Measurements from ENCODE around the gene KLF12. TPM values are rescaled to one million over a fixed set of nuclear protein-coding genes. Genes with fewer than 3 reads are reported as not detected.

KLF12 gene
- total RNA-seq, 1 donor from 2014 or later, result 18.2 TPM

DNA sequence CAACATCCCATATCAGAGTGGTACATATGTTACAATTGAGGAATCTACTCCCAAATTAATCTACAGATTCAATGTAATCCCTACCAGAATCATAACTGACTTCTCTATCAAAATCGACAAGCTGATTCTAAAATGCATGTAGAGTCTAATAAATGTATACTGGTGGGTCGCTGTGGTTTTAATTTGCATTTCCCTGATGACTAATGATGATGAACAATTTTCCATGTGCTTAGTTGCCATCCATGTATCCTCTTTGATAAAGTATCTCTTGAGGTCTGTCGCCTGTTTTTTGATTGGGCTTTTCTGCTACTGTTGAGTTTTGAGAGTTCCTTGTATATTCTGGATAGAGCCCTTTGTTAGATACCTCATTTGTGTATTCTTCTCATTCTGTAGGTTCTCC is 43.8 kb downstream of the KLF12 start:
- intact Hi-C loops (cut with micrococcal nuclease), result no loop called here
- no peaks in the 10 kb centered on the region for H3K9me3 ChIP-seq (replicated peaks)
- no peaks in the 10 kb centered on the region for H3K27me3 ChIP-seq (ENCODE audit: low read depth)
- no peak overlapping the region for H3K27ac ChIP-seq (replicated peaks)
- peaks cover 57% of the 10 kb centered on the region for H3K4me1 ChIP-seq
- TF ChIP-seq, protein P1, sequence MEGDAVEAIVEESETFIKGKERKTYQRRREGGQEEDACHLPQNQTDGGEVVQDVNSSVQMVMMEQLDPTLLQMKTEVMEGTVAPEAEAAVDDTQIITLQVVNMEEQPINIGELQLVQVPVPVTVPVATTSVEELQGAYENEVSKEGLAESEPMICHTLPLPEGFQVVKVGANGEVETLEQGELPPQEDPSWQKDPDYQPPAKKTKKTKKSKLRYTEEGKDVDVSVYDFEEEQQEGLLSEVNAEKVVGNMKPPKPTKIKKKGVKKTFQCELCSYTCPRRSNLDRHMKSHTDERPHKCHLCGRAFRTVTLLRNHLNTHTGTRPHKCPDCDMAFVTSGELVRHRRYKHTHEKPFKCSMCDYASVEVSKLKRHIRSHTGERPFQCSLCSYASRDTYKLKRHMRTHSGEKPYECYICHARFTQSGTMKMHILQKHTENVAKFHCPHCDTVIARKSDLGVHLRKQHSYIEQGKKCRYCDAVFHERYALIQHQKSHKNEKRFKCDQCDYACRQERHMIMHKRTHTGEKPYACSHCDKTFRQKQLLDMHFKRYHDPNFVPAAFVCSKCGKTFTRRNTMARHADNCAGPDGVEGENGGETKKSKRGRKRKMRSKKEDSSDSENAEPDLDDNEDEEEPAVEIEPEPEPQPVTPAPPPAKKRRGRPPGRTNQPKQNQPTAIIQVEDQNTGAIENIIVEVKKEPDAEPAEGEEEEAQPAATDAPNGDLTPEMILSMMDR (IDR thresholded peaks at IDR 0.05; ENCODE audit: borderline replicate concordance), result no peak
- no peaks in the 10 kb centered on the region for H3K36me3 ChIP-seq
- H3K4me3 ChIP-seq, result no peak overlapping the region
- DNase-seq, result no peak

DNA sequence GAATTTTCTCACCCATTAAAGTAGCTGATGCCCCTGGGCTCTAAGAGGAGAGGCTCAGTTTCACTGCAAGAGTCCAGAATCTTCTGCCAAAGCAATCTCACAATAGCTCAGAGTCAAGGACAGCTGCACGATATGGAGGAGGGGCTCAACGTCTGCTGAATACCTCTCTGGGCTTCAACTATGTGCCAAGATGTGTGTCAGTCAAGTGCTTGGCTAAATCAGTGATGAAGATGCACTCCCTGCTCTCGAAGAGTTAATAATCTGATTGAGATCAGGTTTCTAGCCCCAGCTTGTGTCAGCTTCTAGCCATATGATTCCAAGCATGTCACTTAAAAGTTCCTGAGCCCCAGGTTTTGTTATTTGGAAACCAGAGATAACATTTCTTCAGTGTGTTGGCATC is 46.8 kb downstream of the KLF12 start:
- Histone ChIP-seq H3K4me3 (no peak overlapping the region), H3K27me3 (ENCODE audit: low read depth) (no peaks in the 10 kb centered on the region), H3K9me3 (replicated peaks) (no peaks in the 10 kb centered on the region), H3K27ac (replicated peaks) (no peak overlapping the region), H3K36me3 (no peaks in the 10 kb centered on the region), H3K4me1 (peaks cover 60% of the 10 kb centered on the region)
- intact Hi-C loops (cut with micrococcal nuclease), result no loop called here
- DNase-seq, result no peak
- TF ChIP-seq, protein P1 (IDR thresholded peaks at IDR 0.05; ENCODE audit: borderline replicate concordance), result no peak
